SIG-M5 (cell line): ENCODE measurements around the gene TMEM108.
"Not testable (repeated sequence)": the region's sequence is repeated elsewhere in the genome, so short reads cannot be mapped to it uniquely, and the experiment has no call there.

ENCODE experiments used
- DNase-seq: peaks from one replicate; lab custom pipeline; 2025; lab: John Stamatoyannopoulos, UW

TMEM108 gene

GRCh38 chr3:133038089-133038730 is at the start of gene TMEM108:
TSS of gene TMEM108 (plus strand) at chr3:133038391.
- DNase-seq: no peak

DNA sequence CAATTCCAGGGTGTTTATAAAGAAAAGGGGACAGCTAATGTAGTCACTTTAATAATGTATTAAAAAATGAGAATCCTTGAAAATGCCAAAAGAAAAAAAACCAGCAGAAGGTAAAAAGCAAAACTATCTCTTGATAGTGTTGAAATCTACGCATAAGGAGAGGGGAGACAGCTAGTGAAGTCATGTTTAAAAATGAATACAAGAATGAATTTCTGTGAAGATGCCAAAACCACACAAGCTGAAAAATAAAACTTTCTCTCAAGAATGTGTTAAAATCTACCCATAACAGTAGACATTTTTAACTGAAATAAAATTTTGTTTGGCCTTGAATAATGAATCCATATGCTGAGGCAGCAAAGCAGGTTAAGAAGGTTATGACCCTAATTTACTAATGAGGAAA is 42.2 kb upstream of the TMEM108 start:
- no peak for DNase-seq

- no peak for DNase-seq
These were observed 40.6 kb upstream of the TMEM108 start for GRCh38 chr3:132997404-132998185.

- not testable (repeated sequence) for DNase-seq
These were observed 33.2 kb upstream of the TMEM108 start for GRCh38 chr3:133005032-133005431.

GRCh38 chr3:133007601-133008000 is 30.6 kb upstream of the TMEM108 start:
- DNase-seq: no peak

DNA sequence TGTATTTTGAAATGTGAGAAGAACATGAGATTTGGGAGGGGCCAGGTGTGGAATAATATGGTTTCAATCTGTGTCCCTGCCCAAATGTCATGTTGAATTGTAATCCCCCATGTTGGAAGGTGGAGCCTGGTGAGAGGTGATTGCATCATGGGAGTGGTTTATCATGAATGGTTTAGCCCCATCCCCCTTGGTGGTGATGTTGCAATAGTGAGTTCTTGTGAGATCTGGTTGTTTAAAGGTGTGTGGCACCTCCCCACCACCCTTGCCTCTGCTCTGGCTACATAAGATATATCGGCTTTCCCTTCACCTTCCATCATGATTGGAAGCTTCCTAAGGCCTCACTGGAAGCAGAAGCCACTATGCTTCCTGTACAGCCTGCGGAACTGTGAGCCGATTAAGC is 23.9 kb upstream of the TMEM108 start:
- no peak for DNase-seq

DNA sequence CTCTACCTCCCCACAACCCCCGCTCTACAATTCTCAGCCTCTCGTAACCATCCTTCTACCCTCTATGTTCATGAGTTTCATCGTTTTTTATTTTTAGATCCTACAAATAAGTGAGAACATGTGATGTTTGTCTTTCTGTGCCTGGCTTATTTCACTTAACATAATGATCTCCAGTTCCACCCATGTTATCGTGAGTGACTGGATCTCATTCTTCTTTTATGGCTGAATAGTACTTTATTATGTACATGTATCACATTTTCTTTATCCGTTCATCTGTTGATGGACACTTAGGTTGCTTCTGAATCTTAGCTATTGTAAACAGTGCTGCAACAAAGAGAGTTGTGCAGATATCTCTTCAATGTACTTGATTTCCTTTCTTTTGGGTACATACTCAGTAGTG is 22.6 kb upstream of the TMEM108 start:
- DNase-seq: not testable (repeated sequence)

DNA sequence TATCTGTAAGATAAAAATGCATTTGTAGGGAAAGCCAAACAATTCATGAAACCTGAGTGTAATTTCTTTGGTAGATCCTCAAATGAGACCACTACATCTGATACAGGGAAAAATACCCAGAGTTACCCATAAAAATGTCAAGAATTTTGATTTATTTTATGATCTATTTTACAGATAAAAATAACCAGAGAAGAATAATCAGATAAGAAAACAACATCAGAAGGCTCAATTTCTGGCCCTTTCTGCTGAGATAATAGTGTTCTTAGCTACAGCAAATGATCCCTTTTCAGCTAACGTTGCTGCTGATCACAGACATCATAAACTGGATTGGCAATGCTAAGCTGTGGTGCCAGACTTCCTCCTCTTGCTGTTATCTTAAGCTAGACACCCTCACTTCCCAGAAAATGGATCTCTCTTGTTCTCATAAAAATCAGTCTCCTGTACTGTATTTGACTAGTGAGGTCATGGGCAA is 21.3 kb upstream of the TMEM108 start:
- no peak for DNase-seq

DNA sequence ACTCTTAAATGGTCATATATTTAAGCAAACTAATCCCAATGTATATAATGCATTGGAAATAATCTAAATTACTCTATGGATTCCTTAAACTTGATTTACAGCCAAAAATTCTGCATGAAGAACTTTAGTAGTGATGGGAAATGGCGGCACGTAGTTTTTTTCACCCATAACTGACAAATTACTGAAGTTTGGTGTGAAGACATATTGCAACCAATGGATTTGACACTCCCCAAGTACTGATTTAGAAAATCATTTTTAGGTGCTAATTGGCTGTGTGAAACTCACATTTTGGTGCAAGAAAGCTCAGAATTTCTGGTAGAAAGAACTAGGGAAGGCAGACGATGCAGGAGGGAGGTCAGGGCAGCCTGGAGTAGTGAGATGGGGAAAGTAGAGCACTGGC is 19.3 kb upstream of the TMEM108 start:
- no peak for DNase-seq

GRCh38 chr3:133021206-133021605 is 17.0 kb upstream of the TMEM108 start:
- no peak for DNase-seq

- DNase-seq: no peak
These were observed 14.8 kb upstream of the TMEM108 start for GRCh38 chr3:133023362-133023761.

DNA sequence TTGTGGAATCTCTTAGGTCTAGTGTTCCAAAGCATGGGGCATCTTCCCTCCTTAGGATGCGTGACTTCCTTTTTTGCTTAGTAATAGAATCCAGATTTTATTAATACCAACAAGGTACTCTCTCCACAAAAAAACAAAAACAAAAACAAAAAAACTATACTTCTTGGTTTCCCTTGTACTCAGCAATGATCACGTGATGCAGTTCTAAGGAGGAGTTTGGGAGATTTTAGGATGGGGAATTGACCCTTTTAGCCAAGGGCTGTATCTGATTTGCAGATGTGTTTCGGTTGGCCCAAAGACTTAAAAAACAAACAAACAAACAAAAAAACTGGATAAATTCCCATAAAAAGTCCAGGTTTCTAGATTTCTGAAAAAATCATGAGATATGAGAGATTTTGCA is 12.6 kb upstream of the TMEM108 start:
- no peak for DNase-seq

GRCh38 chr3:133032301-133032700 is 5.9 kb upstream of the TMEM108 start:
- no peak for DNase-seq

GRCh38 chr3:133037436-133037835 is 755 bp upstream of the TMEM108 start:
- DNase-seq: no peak

DNA sequence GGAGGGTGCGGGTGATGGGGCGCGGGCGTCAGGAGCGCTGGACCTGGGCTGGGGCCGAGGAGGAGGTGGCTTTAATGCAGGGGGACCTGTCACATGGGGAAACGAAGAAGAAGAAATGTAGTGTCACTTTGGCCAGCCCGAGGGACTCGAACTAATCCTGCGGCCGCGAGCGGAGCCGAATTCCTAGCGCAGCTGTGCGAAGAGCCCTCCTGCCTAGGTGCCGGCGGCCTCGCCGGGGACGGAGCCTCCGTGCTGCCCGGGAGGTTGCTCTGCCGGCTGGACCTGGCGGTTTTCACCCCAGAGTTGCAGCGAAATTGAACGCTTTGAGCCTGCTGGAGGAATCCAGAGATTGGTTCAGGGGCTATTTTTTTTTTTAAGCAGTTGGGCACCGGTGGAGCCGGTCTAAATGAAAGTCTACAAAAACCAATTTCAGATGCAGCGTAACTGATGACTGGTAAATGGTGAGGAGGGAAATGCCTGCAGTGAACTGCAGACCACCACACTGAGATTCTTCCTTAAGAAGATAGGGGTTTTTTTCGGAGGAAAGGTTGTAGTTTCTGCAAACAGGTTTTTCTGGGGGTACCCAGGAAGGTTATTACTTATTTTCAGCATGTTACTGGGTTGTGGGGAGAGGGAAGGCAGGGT is 662 bp downstream of the TMEM108 start:
- no peak for DNase-seq

DNA sequence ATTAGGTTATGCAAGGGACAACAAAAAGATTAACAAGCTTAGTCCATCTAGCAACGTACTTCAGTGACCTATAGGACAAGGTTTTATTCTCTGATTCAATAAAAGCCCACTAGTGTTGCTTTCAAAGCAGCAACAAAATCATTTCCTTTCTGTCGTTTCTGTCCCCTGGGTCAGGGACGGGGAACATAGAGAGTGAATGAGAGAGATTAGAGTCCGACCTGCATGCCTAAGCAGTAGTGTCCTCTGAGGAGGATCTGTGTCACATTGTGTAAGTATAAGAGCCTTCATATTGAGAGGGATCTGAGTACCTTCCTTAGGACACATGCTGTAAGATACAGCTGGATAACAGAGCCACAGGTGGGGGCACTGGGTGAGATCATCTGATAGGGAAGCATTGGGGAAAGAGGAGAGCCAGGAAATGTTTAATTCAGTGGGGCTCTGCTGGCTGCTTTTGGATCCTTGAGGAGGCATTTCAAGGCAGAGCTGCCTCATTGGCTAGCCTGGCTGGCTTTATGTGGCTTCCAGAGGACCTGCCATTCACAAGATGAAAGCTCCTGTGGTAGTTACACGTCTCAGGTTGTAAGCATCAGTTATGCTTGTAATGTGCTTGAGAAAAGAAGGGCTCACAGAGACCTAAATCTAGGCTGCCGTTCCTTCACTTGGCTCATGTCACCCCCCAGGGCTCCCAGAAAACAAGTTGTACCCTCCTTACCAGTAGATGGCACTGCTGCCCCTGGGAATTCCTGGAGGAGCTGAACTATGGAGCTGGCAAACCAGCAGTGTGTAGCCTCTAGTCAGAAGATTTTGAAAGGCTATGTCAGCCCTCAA is 2.7 kb downstream of the TMEM108 start:
- no peak for DNase-seq

GRCh38 chr3:133041524-133041829 is 3.3 kb downstream of the TMEM108 start:
- no peak for DNase-seq

DNA sequence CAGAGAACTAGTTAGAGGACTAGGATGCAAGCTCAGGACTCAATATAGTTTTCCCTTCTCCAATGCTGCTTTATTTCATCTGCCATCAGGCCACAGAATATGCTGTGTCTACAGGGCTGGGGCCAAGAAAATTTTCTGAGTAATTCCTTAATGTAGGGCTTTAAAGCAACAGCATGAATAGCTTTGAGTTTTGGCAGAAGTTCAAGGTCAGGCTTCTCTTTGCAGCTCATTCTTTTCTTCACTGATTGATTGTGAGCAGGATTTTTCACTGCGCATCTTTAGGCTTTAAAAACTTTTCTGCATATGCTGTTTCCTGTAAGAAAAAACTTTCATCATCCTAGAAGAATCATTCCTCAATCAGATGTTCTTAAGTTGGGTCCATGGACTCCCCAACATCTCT is 4.6 kb downstream of the TMEM108 start:
- no peak for DNase-seq

GRCh38 chr3:133047980-133048379 is 9.8 kb downstream of the TMEM108 start:
- DNase-seq: no peak

- no peak for DNase-seq
These were observed 11.3 kb downstream of the TMEM108 start for GRCh38 chr3:133049491-133049890.

GRCh38 chr3:133050891-133051290 is 12.7 kb downstream of the TMEM108 start:
- no peak for DNase-seq

GRCh38 chr3:133053532-133053931 is 15.3 kb downstream of the TMEM108 start:
- DNase-seq: no peak
